ENCODE measurements around the gene DFFA.

DNA sequence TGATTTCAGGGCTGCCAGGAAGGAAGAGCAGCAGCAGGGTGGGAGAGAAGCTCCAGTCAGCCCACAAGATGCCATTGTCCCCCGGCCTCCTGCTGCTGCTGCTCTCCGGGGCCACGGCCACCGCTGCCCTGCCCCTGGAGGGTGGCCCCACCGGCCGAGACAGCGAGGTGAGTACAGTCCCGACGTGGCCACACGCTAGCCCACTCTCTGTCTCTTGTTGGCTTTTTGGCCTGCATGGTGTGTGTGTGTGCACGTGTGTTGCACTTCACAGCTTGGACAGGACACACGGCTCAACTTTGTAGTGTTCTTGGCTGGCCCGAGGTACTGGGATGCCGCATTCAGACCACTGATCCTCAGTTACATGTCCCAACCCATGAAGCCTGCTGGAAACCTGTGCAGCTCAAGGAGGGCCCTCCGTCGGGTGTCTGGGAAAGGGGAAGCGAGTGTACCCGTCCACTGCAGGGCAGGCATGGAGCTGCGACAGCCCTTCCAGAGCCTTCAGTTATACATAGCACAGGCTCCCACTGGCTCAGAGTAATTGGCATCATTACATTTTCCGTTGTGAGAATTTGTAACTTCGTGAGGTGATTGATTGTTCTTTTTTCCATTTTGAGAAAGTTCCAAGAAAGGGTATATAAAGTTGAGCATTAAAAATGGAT, 22.0 kb downstream of the DFFA start:
- TF ChIP-seq CTCF (IDR thresholded peaks at IDR 0.05), result no peak
- no peak for TF ChIP-seq MAX (CRISPR knock-in tag; IDR thresholded peaks at IDR 0.05)
- TF ChIP-seq CREB1 (CRISPR knock-in tag; IDR thresholded peaks at IDR 0.05), result no peak
- TF ChIP-seq MLX (CRISPR knock-in tag; IDR thresholded peaks at IDR 0.05), result no peak
- no peak for TF ChIP-seq CREM (CRISPR knock-in tag; IDR thresholded peaks at IDR 0.05)
- no peak for TF ChIP-seq ZBTB21 (CRISPR knock-in tag; IDR thresholded peaks at IDR 0.05; ENCODE audit: borderline replicate concordance)
- no peak for TF ChIP-seq TP53 (CRISPR knock-in tag; IDR thresholded peaks at IDR 0.05)
- TF ChIP-seq IRF1 (CRISPR knock-in tag; IDR thresholded peaks at IDR 0.05), result no peak

Data from WTC11 (cell line).